HG03558 (cell line): Measurements from ENCODE around the gene PSMD1.

Source experiments
- ATAC-seq: cut with Tn5 transposase; IDR thresholded peaks from one replicate; pipeline ENCODE4 v1.9.1; 2021; ENCODE audit warnings: moderate number of reproducible peaks; ENCODE audit not compliant: unreplicated experiment; ENCODE audit errors: extremely low read depth

Gene PSMD1

GRCh38 chr2:231033147-231034132 is 23.2 kb upstream of the PSMD1 start:
- ATAC-seq: no peak

- no peak for ATAC-seq
These were observed 22.3 kb upstream of the PSMD1 start for GRCh38 chr2:231034291-231034882.

GRCh38 chr2:231036131-231036530 is 20.5 kb upstream of the PSMD1 start:
- ATAC-seq: no peak

- ATAC-seq: no peak
These were observed 20.0 kb upstream of the PSMD1 start for GRCh38 chr2:231036578-231037106.

GRCh38 chr2:231037202-231037730 is 19.4 kb upstream of the PSMD1 start, which contains the start of gene C2orf72:
Gene C2orf72 (plus strand): TSS chr2:231037523. CDS start chr2:231037566, 43 bp downstream.
- ATAC-seq: no peak

GRCh38 chr2:231037731-231038482 is 18.8 kb upstream of the PSMD1 start:
- ATAC-seq: no peak

GRCh38 chr2:231038483-231039293 is 18.0 kb upstream of the PSMD1 start:
- no peak for ATAC-seq

- ATAC-seq: no peak
These were observed 17.4 kb upstream of the PSMD1 start for GRCh38 chr2:231039294-231039664.

- ATAC-seq: no peak
These were observed 16.8 kb upstream of the PSMD1 start for GRCh38 chr2:231039821-231040364.

GRCh38 chr2:231041061-231041689 is 15.5 kb upstream of the PSMD1 start:
- no peak for ATAC-seq

GRCh38 chr2:231043796-231044195 is 12.9 kb upstream of the PSMD1 start:
- no peak for ATAC-seq

GRCh38 chr2:231046916-231047273 is 9.8 kb upstream of the PSMD1 start:
- ATAC-seq: no peak

GRCh38 chr2:231047274-231047922 is 9.3 kb upstream of the PSMD1 start:
- ATAC-seq: no peak

- ATAC-seq: no peak
These were observed 8.4 kb upstream of the PSMD1 start for GRCh38 chr2:231047923-231048915.

GRCh38 chr2:231049286-231050017 is 7.2 kb upstream of the PSMD1 start:
- ATAC-seq: no peak
